A549 treated with GW870086 at 1 μM for 4 hours (cell line): ENCODE data around the gene HOXA6. TPM values are rescaled to one million over a fixed set of nuclear protein-coding genes. Genes with fewer than 3 reads are reported as not detected.

Experiments used
- total RNA-seq: library from RNA; stranded (reverse); fragments of 200-300 nt; extraction: Qiagen RNA extraction; gene quantifications from 5 replicates; pipeline ENCODE4 v1.2.3, GENCODE V29; 2022; ENCODE audit warnings: low read depth

The HOXA6 gene
- 0.83 to 2.2 TPM (median 1.5 TPM) in 5 replicates for total RNA-seq

DNA sequence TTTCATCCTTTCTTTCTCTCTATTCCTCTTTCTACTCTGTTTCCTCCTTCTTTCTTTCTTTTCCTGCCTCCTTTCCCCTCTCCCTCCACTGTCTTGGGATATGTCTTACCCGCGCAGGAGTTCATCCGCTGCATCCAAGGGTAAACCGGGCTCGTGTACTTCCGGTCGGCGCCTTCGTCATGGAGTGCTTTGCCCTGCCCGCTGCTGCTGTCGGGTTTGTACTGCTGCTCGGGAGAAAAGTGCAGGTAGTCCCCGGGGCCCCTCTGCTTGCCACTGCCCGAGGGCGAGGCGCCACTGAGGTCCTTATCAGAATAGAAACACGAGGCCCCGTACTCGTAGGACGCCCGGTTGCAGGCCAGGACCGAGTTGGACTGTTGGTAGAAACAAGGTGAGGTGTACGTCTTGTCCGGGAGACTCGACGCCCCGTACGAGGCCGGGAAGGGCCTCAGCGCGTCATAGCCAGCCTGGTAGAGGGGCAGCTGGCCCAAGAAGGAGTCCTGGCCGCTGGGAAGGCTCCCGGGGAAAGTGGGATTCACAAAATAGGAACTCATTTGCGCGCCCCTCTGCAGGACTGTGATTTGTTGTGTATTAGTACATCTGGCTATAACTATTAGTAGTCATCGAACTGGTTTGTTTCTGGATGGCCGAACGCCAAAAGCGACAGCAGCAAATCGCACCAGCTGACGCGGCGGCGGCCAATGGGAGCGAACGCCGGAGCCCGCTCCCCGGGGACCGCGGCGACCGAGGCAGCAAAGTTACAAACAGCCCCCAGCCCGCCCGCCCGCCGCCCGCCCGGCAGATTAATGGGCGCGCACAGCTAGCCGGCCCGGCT, at the start of gene HOXA6:
Gene HOXA6, minus strand, starts transcription at position 576 of the 832 bp plus-strand sequence. Its CDS starts 25 bp downstream, at position 551.

DNA sequence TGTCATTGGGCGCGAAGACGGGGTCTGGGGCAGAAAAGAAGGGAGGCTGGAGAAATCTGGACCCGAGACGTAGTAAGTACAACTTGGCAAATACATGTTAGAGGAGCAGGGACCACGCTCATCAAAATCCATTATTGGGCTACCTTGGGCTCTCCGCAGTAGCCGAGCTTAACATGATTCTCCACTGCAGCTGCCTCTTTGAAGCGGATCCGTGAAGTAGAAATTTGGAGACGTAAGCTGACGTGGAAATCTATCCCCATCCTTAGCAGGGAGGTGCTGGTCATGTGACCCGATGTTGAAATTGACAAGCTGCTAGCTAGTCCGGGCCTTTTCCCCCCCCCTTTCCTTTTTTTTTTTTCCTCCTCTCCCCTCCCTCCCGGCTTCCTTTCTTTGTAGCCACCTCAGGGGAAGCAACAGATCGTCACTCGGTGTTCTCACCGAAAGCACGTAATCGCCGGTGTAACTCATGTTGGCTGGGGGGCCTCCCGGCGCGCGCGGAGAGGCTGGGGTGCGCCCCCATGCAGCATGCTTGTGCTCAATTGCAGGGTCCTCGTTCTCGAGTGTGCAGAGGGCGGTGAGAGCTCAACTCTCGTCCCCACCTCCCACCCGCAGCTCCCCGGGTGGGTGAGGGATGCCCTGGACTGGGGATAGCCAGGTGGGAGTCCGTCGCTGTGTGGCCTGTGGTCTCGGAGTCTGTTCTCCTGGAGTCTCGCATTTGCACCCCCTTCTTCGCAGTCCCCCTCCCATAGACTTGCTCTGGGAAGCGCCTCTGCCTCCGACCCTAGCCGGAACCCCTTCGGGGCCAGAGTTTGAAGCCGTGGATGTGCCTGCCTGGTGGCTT, 37.7 kb upstream of the HOXA6 start, which contains the start of gene HOXA11:
Gene HOXA11, minus strand, starts transcription at position 220 of the 841 bp plus-strand sequence. Its CDS starts 88 bp downstream, at position 132.

DNA sequence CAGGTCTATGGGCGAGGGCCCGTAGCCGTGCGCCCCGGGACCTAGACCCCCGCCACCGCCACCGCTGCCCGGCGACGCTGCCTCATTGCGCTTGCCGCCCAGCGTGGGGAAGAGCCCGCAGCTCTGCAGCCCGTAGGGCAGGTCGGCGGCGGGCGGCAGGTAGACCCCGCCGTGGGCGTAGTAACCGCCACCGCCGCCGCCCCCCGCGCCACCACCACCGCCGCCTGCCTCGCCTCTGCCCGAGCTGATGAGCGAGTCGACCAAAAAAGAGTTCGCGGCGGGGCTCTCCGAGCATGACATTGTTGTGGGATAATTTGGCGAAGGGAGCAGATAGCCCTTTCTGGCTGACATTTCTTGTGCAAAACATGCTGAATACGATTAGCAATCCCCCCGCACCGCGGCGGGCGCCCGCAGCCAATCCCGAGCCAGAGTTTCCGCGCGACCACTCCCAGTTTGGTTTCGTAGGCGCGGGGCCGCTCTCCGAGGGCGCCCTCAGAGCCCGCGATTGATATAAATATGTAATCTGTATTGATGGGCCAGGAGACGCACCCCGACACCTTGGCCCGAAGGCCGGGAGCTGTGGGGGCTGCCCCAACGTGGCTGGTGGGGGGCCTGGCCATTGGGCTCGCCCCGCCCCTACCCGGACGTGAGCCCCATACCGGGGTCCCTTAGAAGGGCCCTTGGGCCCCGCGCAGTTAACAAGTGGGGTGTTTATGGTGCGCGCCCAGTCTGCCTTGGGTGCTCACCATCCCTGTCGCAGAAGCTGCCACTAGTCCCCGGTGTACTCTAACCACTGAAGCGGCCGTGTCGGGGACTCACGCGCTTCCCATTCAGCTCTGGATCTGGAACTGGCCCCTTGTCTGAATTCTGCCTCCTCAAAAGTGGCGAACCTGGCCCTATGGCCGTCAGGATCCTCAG, 26.6 kb upstream of the HOXA6 start, which contains the start of gene HOXA10:
Gene HOXA10, minus strand, starts transcription at position 365 of the 918 bp plus-strand sequence. Its CDS starts 14 bp downstream, at position 351.

DNA sequence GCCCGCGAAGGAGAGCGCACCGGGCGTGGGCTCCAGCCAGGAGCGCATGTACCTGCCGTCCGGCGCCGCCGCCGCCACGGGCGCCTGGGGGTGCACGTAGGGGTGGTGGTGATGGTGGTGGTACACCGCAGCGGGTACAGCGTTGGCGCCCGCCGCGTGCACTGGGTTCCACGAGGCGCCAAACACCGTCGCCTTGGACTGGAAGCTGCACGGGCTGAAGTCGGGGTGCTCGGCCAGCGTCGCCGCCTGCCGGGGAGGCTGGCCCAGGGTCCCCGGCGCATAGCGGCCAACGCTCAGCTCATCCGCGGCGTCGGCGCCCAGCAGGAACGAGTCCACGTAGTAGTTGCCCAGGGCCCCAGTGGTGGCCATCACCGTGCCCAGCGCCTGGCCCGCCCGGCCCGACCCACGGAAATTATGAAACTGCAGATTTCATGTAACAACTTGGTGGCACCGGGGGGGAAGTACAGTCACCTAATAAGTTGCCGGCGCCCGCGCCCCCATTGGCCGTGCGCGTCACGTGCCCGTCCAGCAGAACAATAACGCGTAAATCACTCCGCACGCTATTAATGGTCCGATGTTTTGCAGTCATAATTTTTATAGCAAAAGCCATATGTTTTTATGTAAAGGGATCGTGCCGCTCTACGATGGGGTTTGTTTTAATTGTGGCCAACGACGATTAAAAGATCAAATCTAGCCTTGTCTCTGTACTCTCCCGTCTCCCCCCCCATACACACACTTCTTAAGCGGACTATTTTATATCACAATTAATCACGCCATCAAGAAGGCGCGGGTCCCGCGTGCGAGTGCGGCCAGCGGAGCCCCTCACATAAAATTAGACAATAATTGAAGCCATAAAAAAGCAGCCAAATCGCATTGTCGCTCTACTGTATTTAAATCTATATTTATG, 17.8 kb upstream of the HOXA6 start, which contains the start of gene HOXA9:
Gene HOXA9, minus strand, starts transcription at position 449 of the 907 bp plus-strand sequence. Its CDS starts 80 bp downstream, at position 369.

DNA sequence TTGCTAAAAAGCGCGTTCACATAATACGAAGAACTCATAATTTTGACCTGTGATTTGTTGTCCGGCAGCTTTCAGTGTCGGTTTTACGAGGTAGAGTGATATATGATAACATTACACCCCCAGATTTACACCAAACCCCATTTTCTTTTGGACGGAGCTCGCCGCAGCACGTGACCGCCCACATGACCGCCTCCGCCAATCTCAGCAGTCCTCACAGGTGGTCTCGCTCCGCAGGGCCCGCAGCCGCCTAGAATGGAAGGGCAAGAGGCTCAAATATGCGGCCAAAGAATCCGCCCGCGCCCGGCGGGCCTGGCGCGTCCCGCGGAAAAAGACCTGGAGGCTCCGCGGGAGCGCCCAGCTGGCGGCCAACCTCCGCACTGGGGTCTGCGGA, 8.9 kb upstream of the HOXA6 start, which contains the start of gene HOXA7:
Gene HOXA7, minus strand, starts transcription at position 168 of the 391 bp plus-strand sequence. Its CDS starts 130 bp downstream, at position 38.

DNA sequence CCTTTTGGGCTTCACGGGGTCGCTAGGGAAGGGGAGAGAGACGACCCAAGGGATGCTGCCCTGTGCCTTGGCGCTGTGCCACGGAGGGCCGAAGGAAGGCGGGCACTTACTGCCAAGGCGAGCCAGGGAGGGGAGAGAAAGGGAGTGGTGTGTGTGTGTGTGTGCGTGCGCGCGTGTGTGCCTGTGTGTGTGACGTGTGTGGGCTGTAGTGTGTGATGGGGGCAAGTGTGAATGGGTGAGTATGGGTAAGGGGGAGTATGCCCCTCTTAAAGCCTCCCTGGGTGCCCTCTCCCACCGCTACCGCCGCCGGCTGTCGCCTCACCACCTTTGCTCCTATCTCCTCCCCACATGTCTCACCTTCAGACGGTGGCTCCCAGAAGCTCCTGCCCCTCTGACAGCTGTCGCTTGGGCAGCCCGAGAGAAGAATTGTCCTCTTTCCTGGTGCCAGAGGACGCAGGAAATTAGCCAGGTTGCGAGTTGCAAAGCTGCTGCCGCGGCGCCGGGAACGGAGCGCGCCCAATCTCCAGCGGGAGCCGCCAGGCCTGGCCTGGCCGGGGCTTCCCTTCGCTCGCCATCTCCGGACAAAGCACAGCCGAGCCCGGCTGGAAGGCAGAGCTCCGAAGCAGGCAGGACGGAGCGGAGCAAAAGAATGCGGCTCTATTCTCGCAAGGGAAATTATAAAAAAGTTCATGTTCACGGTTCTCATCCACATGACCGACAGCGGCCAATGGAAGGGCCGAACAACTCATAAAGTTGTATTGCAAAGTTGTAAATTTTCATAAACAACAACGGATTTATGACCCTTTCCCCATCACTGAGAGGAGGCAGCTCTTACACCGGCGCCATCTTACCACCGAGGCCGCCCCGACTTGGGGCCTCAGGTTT, 4.6 kb upstream of the HOXA6 start, which contains the start of gene HOXA3:
Gene HOXA3, minus strand, starts transcription at position 653 of the 885 bp plus-strand sequence. CDS start 41,943 bp downstream, outside the sequence.

DNA sequence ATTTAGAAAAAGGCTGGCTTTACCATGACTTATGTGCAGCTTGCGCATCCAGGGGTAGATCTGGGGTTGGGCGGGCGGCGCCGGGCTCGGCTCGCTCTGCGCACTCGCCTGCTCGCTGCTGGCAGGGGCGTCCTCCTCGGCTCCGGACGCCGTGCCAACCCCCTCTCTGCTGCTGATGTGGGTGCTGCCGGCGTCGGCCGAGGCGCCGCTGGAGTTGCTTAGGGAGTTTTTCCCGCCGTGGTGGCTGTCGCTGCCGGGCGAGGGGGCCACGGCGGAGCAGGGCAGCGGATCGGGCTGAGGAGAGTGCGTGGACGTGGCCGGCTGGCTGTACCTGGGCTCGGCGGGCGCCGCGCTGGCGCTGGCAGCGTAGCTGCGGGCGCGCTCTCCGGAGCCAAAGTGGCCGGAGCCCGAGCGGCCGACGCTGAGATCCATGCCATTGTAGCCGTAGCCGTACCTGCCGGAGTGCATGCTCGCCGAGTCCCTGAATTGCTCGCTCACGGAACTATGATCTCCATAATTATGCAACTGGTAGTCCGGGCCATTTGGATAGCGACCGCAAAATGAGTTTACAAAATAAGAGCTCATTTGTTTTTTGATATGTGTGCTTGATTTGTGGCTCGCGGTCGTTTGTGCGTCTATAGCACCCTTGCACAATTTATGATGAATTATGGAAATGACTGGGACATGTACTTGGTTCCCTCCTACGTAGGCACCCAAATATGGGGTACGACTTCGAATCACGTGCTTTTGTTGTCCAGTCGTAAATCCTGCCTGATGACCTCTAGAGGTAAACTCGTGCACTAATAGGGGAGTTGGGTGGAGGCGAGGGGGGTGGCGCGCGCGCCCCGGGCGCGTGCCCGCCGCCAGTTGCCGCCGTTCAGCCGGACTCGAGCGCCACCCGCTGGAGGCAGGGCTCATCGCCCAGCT, 4.3 kb downstream of the HOXA6 start, which contains the start of gene HOXA5:
Gene HOXA5, minus strand, starts transcription at position 659 of the 927 bp plus-strand sequence. Its CDS starts 74 bp downstream, at position 585.

DNA sequence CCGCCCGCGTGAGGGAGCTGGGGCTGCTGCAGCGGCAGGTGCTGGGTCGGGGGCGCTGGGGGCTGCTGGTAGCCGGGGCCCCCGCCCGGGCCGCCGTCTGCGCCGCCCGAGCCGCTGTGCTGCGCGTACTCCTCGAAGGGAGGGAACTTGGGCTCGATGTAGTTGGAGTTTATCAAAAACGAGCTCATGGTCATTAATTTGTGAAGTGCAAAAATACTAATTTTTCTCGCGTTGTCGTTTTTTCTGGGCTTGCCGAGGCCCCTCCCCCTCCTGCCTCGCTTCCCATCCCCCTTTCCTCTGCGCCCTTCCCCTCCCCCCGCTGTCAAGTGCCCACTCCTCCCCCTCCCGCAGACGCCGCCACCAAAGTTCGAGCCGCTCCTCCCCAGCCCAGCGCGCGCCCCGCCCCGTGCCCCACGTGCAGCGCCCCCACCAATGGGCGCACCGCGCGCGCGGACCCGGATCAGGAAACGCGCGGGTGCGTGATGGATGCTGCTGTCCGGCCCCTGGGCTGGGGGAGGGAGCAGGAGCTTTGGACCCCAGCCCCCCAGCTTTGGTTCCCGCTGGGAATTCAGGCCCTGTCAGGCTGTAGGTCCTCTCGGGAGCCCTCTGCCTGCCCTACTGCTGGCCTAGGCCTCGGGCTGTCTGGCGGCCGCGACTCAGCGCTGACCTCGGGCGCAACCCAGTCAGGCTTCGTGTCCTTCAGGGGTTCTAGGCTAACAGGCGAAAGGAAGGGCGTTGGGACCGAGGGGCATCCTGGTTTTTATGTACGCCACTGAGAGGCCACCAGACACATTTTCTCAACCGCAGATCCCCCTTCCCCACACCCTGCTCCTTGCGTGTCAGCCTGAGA, 16.8 kb downstream of the HOXA6 start, which contains the start of gene HOXA4:
Gene HOXA4, minus strand, starts transcription at position 218 of the 850 bp plus-strand sequence. Its CDS starts 24 bp downstream, at position 194.

DNA sequence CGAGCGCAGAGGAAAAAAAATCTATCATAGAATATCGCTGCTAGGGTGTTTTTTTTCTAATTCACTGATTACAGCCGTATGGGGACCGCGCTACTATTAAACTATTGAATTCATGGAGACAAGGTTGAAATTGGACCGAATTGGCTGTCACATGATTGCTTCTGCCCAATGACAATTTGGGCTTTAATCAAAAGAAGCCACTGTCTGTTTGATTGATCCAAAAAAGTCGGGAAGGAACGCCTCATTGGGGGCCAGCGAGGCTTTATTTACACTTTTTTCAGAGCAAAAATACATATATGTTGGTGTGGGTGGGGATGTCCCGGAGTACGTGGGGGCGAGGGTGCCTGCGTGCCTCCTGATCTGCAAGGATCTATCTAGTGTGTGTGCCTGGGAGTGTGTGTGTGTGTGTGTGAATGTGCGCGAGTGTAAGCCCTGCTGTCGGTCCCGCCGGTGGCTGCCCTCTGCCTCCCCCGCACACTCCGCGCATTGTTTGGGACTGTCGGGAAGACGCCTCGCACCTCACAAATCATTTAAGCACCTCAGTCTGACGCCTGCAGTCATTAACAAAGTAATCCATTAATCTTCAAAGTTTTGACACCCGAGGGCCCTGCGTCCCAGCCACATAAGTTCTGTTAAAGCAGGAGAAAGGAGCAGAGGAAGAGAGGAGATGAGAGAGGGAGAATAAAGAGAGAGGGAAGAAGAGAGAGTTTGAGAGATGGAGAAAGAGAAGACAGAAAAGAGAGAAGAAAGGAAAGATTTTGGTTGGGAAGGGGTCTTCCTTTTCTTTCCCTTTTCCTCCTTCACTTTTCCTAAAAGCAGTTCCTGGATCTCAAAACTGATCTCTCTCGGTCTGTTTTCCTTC, 44.8 kb downstream of the HOXA6 start, which contains the start of gene HOXA2:
Gene HOXA2, minus strand, starts transcription at position 103 of the 862 bp plus-strand sequence. CDS start 183 bp downstream, outside the sequence.

DNA sequence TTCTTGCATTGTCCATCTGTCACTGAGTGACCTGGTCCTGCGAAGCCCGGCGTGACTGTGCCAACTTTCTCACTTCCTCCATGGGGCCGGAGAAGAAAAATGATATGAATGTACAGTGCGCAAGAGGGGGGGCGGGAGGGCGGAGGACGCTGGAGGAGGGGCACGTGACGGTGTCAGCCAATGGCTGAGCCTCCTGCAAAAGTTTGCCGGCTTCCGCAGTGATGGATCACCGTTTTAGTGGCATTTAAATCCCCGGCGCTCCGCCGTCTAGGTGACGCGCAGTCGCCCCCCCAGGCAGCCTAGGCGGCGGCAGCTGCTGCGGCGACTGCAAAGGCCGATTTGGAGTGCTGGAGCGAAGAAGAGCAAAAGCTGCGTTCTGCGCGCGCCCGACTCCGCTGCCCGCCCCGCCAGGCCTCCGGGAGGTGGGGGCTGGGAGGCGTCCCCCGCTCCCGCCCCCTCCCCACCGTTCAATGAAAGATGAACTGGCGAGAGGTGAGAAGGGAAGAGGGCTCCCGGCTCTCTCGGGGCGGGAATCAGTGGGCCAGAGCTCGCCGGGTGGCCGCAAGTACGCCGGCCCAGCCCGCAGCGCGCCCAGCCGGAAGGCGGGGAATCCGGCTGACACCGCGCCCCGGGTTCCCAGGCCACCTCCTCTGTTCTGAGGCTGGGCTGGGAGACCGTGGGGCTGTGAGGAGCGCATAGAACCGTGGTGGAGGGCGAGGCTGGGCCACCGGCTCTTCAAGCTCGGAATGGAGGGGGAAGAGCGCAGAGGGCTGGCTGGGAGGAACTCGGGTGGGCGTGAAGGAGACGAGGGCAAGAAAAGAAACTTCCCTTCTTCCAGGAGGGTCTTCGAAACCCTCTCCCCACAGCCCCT, 51.4 kb downstream of the HOXA6 start, which contains the start of gene HOXA1:
Gene HOXA1, minus strand, starts transcription at position 104 of the 871 bp plus-strand sequence. Its CDS starts 88 bp downstream, at position 16.

